ENCODE results near the gene CEBPB.

GRCh38 chr20:50202677-50203076, 12.0 kb downstream of the CEBPB start:
- TF ChIP-seq CTCF (IDR thresholded peaks at IDR 0.05) (no peak), POLR2A (IDR thresholded peaks at IDR 0.05) (no peak)
